Suprapubic skin (tissue), 4 donors: ENCODE measurements around the gene WFIKKN2.

Source experiments
- POLR2A ChIP-seq, 2 donors: fragments of 450-650 bp; IDR thresholded peaks; one replicate each; pipeline ENCODE4 v1.6.1; 2017; ENCODE audit warnings: antibody characterized with exemption in 2 of 2, mild to moderate bottlenecking in 2 of 2, moderate library complexity in 2 of 2
- POLR2AphosphoS5 ChIP-seq, 3 donors: sonication (generic); formaldehyde crosslinking; IDR thresholded peaks; one replicate each; pipeline ENCODE4 v1.6.1; 2017; ENCODE audit warnings: antibody characterized with exemption in 3 of 3
- TF ChIP-seq, protein P1 (sequence below), 2 donors: fragments of 200-600 bp in 1 of 2; fragments of 450-650 bp in 1 of 2; sonication (generic) in 1 of 2; IDR thresholded peaks; one replicate each; pipeline ENCODE4 v1.5.1; 2016 to 2019; ENCODE audit warnings: antibody characterized with exemption in 2 of 2, mild to moderate bottlenecking in 1 of 2, moderate library complexity in 1 of 2

DNA sequence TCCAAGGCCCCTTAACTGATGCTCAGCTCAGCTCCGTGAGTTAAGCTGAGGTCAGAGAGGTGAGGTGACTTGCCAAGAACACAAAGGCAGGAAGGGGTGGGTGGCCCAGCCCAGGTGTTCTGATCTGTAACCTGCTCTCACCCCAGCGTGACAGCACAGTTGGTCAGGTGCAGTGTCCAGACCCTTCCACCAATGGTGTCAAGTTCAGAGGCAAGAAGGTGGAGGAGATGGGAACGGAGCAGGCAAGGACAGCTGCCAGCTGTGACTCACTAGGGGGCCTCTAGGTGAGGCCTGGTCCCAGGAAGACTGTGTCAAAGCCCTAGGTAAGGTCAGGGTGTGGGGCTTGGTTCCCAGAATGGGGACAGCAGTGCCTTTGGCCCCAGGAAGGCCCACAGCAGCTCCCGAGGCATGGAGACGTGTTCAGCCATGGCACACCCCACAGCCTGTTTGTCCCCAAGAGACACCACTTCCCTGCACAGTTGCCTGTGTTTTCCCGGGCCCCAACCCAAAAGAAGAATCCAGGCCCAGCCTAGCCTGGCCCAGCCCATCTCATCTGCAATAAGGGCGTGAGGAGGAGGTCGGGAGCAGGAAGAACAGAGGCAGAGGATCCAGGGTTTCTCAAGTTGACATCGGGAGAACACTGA lies 7.2 kb downstream of the WFIKKN2 start:
- TF ChIP-seq, protein P1, sequence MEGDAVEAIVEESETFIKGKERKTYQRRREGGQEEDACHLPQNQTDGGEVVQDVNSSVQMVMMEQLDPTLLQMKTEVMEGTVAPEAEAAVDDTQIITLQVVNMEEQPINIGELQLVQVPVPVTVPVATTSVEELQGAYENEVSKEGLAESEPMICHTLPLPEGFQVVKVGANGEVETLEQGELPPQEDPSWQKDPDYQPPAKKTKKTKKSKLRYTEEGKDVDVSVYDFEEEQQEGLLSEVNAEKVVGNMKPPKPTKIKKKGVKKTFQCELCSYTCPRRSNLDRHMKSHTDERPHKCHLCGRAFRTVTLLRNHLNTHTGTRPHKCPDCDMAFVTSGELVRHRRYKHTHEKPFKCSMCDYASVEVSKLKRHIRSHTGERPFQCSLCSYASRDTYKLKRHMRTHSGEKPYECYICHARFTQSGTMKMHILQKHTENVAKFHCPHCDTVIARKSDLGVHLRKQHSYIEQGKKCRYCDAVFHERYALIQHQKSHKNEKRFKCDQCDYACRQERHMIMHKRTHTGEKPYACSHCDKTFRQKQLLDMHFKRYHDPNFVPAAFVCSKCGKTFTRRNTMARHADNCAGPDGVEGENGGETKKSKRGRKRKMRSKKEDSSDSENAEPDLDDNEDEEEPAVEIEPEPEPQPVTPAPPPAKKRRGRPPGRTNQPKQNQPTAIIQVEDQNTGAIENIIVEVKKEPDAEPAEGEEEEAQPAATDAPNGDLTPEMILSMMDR (IDR thresholded peaks at IDR 0.05): no peak
- no peak for TF ChIP-seq POLR2AphosphoS5 (IDR thresholded peaks at IDR 0.05)
- TF ChIP-seq POLR2A (IDR thresholded peaks at IDR 0.05): no peak
